Hematopoietic multipotent progenitor cell treated with erythropoietin and hydrocortisone succinate and interleukin-3 and kit ligand, for 17 days (in vitro differentiated cells): ENCODE results near the gene TBC1D10B.
"Not testable (repeated sequence)": the region's sequence is repeated elsewhere in the genome, so short reads cannot be mapped to it uniquely, and the experiment has no call there.

Experiments
- DNase-seq: peaks from one replicate; pipeline ENCODE4 v3.0.0-alpha.2; 2015; ENCODE audit warnings: low spot score

The TBC1D10B gene

GRCh38 chr16:30324220-30324619 lies 46.1 kb downstream of the TBC1D10B start:
- not testable (repeated sequence) for DNase-seq

DNA sequence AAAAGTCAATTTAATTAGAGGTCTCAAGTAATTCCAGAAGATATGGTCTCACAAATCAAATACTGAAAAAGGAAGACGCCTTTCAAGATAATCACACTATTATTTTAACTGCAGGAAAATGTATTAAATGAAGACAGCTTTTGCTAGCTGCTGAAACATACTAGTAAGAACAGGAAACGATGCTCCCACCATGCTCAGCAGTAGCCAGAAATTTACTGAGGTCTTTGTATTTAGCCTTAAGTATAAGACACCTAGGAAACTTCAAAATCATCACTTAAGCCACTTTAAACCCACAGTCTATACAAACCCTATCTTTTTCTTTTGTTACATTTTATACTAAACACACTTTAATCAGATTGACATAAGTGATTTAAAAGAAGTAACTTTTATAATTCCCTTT lies 51.6 kb downstream of the TBC1D10B start:
- not testable (repeated sequence) for DNase-seq

DNA sequence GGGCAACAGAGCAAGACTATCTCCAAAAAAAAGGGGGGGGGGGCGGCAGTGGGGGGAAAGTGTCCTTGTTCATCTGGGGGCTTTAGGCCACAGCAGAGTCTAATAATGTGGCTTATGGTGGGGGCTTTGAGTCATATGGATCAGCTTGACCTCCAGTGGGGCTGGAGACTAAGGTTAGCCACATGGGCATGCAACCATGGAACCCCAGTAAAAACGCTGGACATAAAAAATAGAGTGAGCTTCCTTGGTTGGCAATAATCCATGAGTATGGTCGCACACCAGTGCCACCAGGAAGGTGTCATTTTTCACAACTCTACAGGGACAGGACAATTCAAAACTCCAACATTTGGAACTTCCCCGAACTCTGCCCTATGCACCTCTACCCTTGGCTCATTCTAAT lies 59.4 kb downstream of the TBC1D10B start:
- not testable (repeated sequence) for DNase-seq

DNA sequence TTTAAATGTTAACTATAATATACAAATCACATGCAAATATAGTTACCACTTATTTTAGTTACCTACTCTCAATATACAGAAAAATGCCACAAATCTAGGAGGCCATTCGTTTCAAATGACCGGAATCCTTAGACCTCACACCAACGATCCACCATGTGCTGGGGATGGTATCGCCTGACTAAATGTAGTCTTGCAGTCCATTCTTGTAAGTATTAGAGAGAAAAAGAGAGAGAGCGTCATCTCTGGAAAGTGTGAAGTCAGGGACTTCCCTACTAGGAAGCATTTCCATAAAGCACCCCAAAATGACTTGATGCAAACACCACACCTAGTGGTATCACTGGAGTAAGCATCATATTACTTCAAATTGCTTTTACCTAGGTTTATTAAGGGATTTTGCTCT lies 61.0 kb downstream of the TBC1D10B start:
- not testable (repeated sequence) for DNase-seq
